Measurements from ENCODE around the gene GPX2. TPM values are rescaled to one million over a fixed set of nuclear protein-coding genes. Genes with fewer than 3 reads are reported as not detected.

Gene GPX2
- total and polyA plus RNA-seq, 2 donors (not counting 3 experiments of a cell fraction or from before 2014, with no cell fraction given) = not detected

- intact Hi-C loops (cut with micrococcal nuclease) = no loop called here
- H3K27ac ChIP-seq (ENCODE audit: insufficient read depth, low read depth, low read length) = no peak overlapping the region
- H3K4me2 ChIP-seq (ENCODE audit: insufficient read depth, low read length) = no peak overlapping the region
- H3K9me1 ChIP-seq (replicated peaks; ENCODE audit: control insufficient read depth, extremely low read depth, insufficient read depth, low read length) = no peaks in the 10 kb centered on the region
- no peak for DNase-seq (ENCODE audit: low read depth, low spot score)
- H3K36me3 ChIP-seq (ENCODE audit: control insufficient read depth in 2 of 2, extremely low read depth in 1 of 2, insufficient read depth in 2 of 2, low read length in 2 of 2) = peaks cover 0 to 2% of the 10 kb centered on the region in 2 experiments
- ChIA-PET CTCF (interaction anchor here (1.1 to 1.2 kb wide), 2 partner anchors 28 kb away, joined by 3 read pairs; no protein-coding TSS in a partner anchor), POLR2A (no interaction called here)
- no peaks in the 10 kb centered on the region for H3K79me2 ChIP-seq (ENCODE audit: control insufficient read depth, insufficient read depth, low read length)
- H3K9ac ChIP-seq (replicated peaks; ENCODE audit: extremely low read depth, insufficient read depth, low read length) = no peak overlapping the region
- H3K4me3 ChIP-seq (replicated peaks in 1 of 3; ENCODE audit: insufficient read depth in 1 of 3, low read depth in 1 of 3, low read length in 3 of 3) = no peak overlapping the region
- no peak for FAIRE-seq
- TF ChIP-seq, protein P1, sequence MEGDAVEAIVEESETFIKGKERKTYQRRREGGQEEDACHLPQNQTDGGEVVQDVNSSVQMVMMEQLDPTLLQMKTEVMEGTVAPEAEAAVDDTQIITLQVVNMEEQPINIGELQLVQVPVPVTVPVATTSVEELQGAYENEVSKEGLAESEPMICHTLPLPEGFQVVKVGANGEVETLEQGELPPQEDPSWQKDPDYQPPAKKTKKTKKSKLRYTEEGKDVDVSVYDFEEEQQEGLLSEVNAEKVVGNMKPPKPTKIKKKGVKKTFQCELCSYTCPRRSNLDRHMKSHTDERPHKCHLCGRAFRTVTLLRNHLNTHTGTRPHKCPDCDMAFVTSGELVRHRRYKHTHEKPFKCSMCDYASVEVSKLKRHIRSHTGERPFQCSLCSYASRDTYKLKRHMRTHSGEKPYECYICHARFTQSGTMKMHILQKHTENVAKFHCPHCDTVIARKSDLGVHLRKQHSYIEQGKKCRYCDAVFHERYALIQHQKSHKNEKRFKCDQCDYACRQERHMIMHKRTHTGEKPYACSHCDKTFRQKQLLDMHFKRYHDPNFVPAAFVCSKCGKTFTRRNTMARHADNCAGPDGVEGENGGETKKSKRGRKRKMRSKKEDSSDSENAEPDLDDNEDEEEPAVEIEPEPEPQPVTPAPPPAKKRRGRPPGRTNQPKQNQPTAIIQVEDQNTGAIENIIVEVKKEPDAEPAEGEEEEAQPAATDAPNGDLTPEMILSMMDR (IDR thresholded peaks at IDR 0.05; ENCODE audit: extremely low read depth in 1 of 2, insufficient read depth in 1 of 2, low read depth in 1 of 2, low read length in 2 of 2) = no peak
- TF ChIP-seq POLR2AphosphoS5 (IDR thresholded peaks at IDR 0.05; ENCODE audit: insufficient read depth, low read depth, low read length) (no peak), JUN (IDR thresholded peaks at IDR 0.05; ENCODE audit: borderline replicate concordance, insufficient read depth, insufficient read length, low read depth) (no peak), EZH2 (IDR thresholded peaks at IDR 0.05; ENCODE audit: borderline replicate concordance, low read depth, low read length, severe bottlenecking) (no peak), MAX (IDR thresholded peaks at IDR 0.05; ENCODE audit: insufficient read depth, insufficient read length) (no peak), MYC (IDR thresholded peaks at IDR 0.05; ENCODE audit: low read depth, low read length) (no peak), GATA2 (IDR thresholded peaks at IDR 0.05; ENCODE audit: insufficient read depth, insufficient read length, low read depth, low read length) (no peak), FOS (IDR thresholded peaks at IDR 0.05; ENCODE audit: borderline replicate concordance, insufficient read depth, low read length) (no peak), POLR2A (IDR thresholded peaks at IDR 0.05; ENCODE audit: low read depth, low read length) (no peak)
- H3K4me1 ChIP-seq (ENCODE audit: control insufficient read depth, extremely low read depth, insufficient read depth, low read length) = no peaks in the 10 kb centered on the region
- no peaks in the 10 kb centered on the region for H4K20me1 ChIP-seq (replicated peaks; ENCODE audit: control insufficient read depth, extremely low read depth, insufficient read depth, low read length)
- H3K9me3 ChIP-seq (replicated peaks; ENCODE audit: control insufficient read depth, insufficient read depth, low read length) = no peaks in the 10 kb centered on the region
- no TSS peak for BruUV-seq (replicated peaks)
- H3K27me3 ChIP-seq (ENCODE audit: control insufficient read depth in 2 of 2, insufficient read depth in 2 of 2, low read length in 2 of 2) = no peaks in the 10 kb centered on the region
- H2AFZ ChIP-seq (ENCODE audit: low read depth, low read length) = no peak overlapping the region
- dilution Hi-C loops (cut with MboI; ENCODE audit: extremely low pct_ligation_motif_present, low sequenced_read_pairs) = no loop called here
Observed at GRCh38 chr14:64938972-64939816, 3.4 kb downstream of the GPX2 start.
